Neuronal stem cell (in vitro differentiated cells): ENCODE data around the gene PAPPA2.
"Not testable (repeated sequence)": the region's sequence is repeated elsewhere in the genome, so short reads cannot be mapped to it uniquely, and the experiment has no call there.

ENCODE experiments used
- DNase-seq: peaks from one replicate; pipeline ENCODE4 v3.0.0-alpha.2; 2013; ENCODE audit warnings: low spot score
- H2AFZ ChIP-seq: one replicate; pipeline ENCODE4 v1.6.1; 2013; ENCODE audit warnings: mild to moderate bottlenecking, low read length, inconsistent platforms
- H2AK5ac ChIP-seq: 2 replicates; pipeline ENCODE4 v1.6.1; 2013; ENCODE audit warnings: low read depth, mild to moderate bottlenecking, inconsistent platforms, low read length, moderate library complexity, mixed read lengths
- H2BK120ac ChIP-seq: 2 replicates; pipeline ENCODE4 v1.6.1; 2013; ENCODE audit warnings: low read depth, mild to moderate bottlenecking, inconsistent platforms, low read length, moderate library complexity, mixed read lengths
- H2BK12ac ChIP-seq: one replicate; pipeline ENCODE4 v1.6.1; 2013; ENCODE audit warnings: low read length, inconsistent platforms
- H2BK15ac ChIP-seq: 2 replicates; pipeline ENCODE4 v1.6.1; 2013; ENCODE audit warnings: mild to moderate bottlenecking, low read length, inconsistent platforms, mixed read lengths
- H2BK5ac ChIP-seq: one replicate; pipeline ENCODE4 v1.6.1; 2013; ENCODE audit warnings: inconsistent platforms, mild to moderate bottlenecking, low read length, moderate library complexity
- H3K14ac ChIP-seq: one replicate; pipeline ENCODE4 v1.6.1; 2013; ENCODE audit warnings: low read length, inconsistent platforms
- H3K18ac ChIP-seq: 2 replicates; pipeline ENCODE4 v1.6.1; 2013; ENCODE audit warnings: low read length, inconsistent platforms
- H3K23ac ChIP-seq: 2 replicates; pipeline ENCODE4 v1.6.1; 2013; ENCODE audit warnings: low read depth, mild to moderate bottlenecking, mixed read lengths, low read length, inconsistent platforms; ENCODE audit not compliant: poor library complexity
- H3K27ac ChIP-seq: replicated peaks from 3 replicates; pipeline ENCODE4 v1.5.1; 2013; ENCODE audit warnings: low read length, inconsistent platforms
- H3K27me3 ChIP-seq, 3 experiments: 2 replicates each; pipeline ENCODE4 v1.6.1; 2013; ENCODE audit warnings: low read length in 3 of 3, mild to moderate bottlenecking in 2 of 3, inconsistent platforms in 1 of 3, low read depth in 1 of 3, mixed read lengths in 1 of 3, moderate library complexity in 1 of 3; ENCODE audit not compliant: control insufficient read depth in 3 of 3, insufficient read depth in 3 of 3
- H3K36me3 ChIP-seq, 2 donors: replicated peaks in 1 of 2; 2 replicates each; pipeline ENCODE4 v1.6.1; 2013; ENCODE audit warnings: low read length in 2 of 2; ENCODE audit not compliant: control insufficient read depth in 2 of 2, insufficient read depth in 2 of 2
- H3K4ac ChIP-seq: 2 replicates; pipeline ENCODE4 v1.6.1; 2013; ENCODE audit warnings: inconsistent platforms, mild to moderate bottlenecking, low read length, moderate library complexity
- H3K4me1 ChIP-seq, 2 donors: 1 replicate in 1 of 2; 2 replicates in 1 of 2; pipeline ENCODE4 v1.6.1; 2013; ENCODE audit warnings: low read length in 2 of 2, low read depth in 1 of 2; ENCODE audit not compliant: control insufficient read depth in 2 of 2, insufficient read depth in 1 of 2
- H3K4me2 ChIP-seq: one replicate; pipeline ENCODE4 v1.6.1; 2013; ENCODE audit warnings: mild to moderate bottlenecking, low read length, inconsistent platforms; ENCODE audit not compliant: insufficient read depth, poor library complexity, severe bottlenecking
- H3K4me3 ChIP-seq, 2 donors: 2 replicates each; pipeline ENCODE4 v1.5.1; 2013; ENCODE audit warnings: low read length in 2 of 2, mild to moderate bottlenecking in 2 of 2, inconsistent platforms in 1 of 2, moderate library complexity in 1 of 2
- H3K79me1 ChIP-seq: one replicate; pipeline ENCODE4 v1.6.1; 2013; ENCODE audit warnings: low read depth, mild to moderate bottlenecking, inconsistent platforms, low read length, moderate library complexity
- H3K9ac ChIP-seq: one replicate; pipeline ENCODE4 v1.6.1; 2013; ENCODE audit warnings: mild to moderate bottlenecking, low read depth, low read length, inconsistent platforms; ENCODE audit not compliant: poor library complexity
- H3K9me3 ChIP-seq, 2 donors: replicated peaks in 1 of 2; 2 replicates each; pipeline versions ENCODE3 to v1.6.1; 2013; ENCODE audit warnings: low read length in 2 of 2, mild to moderate bottlenecking in 2 of 2, inconsistent platforms in 1 of 2, low read depth in 1 of 2, mixed read lengths in 1 of 2, moderate library complexity in 1 of 2; ENCODE audit not compliant: control insufficient read depth in 2 of 2, insufficient read depth in 1 of 2
- H4K8ac ChIP-seq: one replicate; pipeline ENCODE4 v1.6.1; 2013; ENCODE audit warnings: low read depth, mild to moderate bottlenecking, inconsistent platforms, low read length, moderate library complexity
- H4K91ac ChIP-seq: one replicate; pipeline ENCODE4 v1.6.1; 2013; ENCODE audit warnings: low read length, low read depth, mild to moderate bottlenecking, inconsistent platforms; ENCODE audit not compliant: poor library complexity
- WGBS, 2 donors: extraction: QIAGEN DNeasy Blood & Tissue Kit; methylation state at CpG; one replicate each; pipeline ENCODE4 v1.1.7; 2013; ENCODE audit warnings: missing lambda C conversion rate in 2 of 2, mixed read lengths in 1 of 2; ENCODE audit not compliant: insufficient read length in 2 of 2, insufficient replicate concordance in 1 of 2; ENCODE audit errors: extremely low coverage in 2 of 2; 5-methylcytosine and 5-hydroxymethylcytosine counted together

Gene PAPPA2

DNA sequence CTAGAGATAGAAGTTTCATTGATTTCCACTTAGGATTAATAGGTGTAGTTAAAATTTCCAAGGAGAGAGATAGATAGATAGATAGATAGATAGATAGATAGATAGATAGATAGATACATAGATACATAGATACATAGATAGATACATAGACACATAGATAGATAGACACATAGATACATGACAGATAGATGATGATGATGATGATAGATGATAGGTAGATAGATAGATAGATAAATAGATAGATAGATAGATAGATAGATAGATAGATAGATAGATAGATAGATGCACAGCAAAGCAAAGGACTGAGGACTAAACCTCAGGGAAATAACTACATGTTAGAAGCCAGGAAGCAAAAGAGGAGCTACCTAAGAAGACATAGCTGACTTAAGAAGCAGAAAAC, 171.8 kb downstream of the PAPPA2 start:
- H3K4me1 ChIP-seq, H3K27ac ChIP-seq, H2BK12ac ChIP-seq, H4K8ac ChIP-seq, H3K36me3 ChIP-seq, H3K4ac ChIP-seq, H3K79me1 ChIP-seq, H2BK5ac ChIP-seq, H2BK120ac ChIP-seq, H2AFZ ChIP-seq, H3K4me3 ChIP-seq, H2BK15ac ChIP-seq, DNase-seq, H2AK5ac ChIP-seq, H3K18ac ChIP-seq, H3K27me3 ChIP-seq, H3K14ac ChIP-seq, H3K4me2 ChIP-seq, H3K9ac ChIP-seq, H3K23ac ChIP-seq, H4K91ac ChIP-seq, H3K9me3 ChIP-seq: not testable (repeated sequence)

DNA sequence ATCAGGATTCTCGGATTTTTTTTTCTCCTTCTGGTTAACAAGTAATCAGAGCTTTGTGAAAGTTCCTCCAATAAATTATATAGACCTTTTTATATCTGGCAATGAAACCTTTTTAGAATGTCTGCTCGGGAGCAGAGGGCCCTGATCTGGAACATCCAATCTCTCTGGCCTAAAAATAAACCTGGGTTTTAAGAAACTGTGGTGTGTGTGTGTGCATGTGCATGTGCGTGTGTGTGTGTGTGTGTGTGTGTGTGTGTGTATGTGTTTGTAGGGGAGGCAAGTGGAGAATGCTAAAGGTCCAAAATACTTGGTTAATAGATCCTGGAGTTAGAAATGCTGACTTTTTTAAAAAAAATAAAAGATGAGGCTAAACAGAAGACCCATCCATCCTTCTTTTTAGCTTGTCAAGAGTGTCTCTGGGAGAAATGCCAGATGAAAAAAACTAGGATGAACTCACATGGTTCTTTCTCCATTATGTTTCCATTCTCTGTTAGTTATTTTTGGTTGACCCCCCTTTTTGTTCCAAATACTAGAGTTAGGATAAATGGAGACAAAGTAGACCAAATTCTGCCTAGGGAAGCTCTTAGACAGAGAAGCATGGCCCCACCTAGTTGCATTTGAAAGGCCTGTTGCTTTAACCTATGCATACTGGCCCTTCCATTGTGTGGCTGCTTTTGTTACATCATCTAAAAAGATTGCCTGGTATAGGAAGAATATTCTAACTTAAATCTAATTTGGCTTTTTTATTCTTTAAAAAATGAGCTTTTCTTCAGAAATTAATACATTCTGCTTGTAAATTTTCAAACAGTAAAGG, 175.9 kb downstream of the PAPPA2 start:
- Histone ChIP-seq H2AK5ac (no peak overlapping the region), H3K79me1 (no peaks in the 10 kb centered on the region), H2BK120ac (no peak overlapping the region), H3K18ac (no peak overlapping the region), H3K23ac (no peak overlapping the region), H3K4me3 (no peak overlapping the region), H2BK15ac (no peak overlapping the region), H3K9me3 (no peaks in the 10 kb centered on the region), H4K91ac (no peak overlapping the region), H3K27ac (no peak overlapping the region), H2BK5ac (no peak overlapping the region), H2AFZ (no peak overlapping the region), H3K4me2 (no peak overlapping the region), H3K14ac (no peak overlapping the region), H3K4ac (no peak overlapping the region), H3K27me3 (no peaks in the 10 kb centered on the region), H3K9ac (no peak overlapping the region), H4K8ac (no peak overlapping the region), H2BK12ac (no peak overlapping the region), H3K4me1 (no peaks in the 10 kb centered on the region), H3K36me3 (no peaks in the 10 kb centered on the region)
- WGBS, 2 donors, result no CpG with 5 or more reads among the region's 3 CpGs
- DNase-seq, result no peak

DNA sequence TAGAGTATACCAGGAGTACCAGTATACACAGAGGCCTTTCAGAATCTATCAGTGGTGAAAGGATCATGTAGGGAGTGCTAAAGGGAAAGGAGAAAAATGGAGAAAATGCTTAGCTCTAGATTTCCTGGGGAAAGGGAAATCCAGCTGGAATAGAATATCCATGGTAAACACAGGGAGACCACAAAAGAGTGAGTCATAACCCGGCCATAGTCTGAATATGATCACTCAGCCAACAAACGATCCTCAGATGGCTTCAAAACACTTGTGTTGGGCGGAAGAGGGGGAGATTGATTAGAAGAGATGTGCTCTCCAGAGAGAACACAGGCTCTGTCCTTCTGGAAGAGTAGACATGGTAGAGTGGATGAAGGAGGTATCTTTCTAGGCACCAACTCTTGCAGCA, 180.6 kb downstream of the PAPPA2 start:
- Histone ChIP-seq H3K79me1 (no peaks in the 10 kb centered on the region), H3K4me3 (no peak overlapping the region), H2BK120ac (no peak overlapping the region), H3K9me3 (no peaks in the 10 kb centered on the region), H3K14ac (no peak overlapping the region), H3K27me3 (no peaks in the 10 kb centered on the region), H3K4me1 (no peaks in the 10 kb centered on the region), H3K9ac (no peak overlapping the region), H3K4me2 (no peak overlapping the region), H2BK15ac (no peak overlapping the region), H3K4ac (no peak overlapping the region), H2AFZ (no peak overlapping the region), H4K8ac (no peak overlapping the region), H3K27ac (no peak overlapping the region), H3K23ac (no peak overlapping the region), H3K18ac (no peak overlapping the region), H2AK5ac (no peak overlapping the region), H2BK12ac (no peak overlapping the region), H2BK5ac (no peak overlapping the region), H3K36me3 (no peaks in the 10 kb centered on the region), H4K91ac (no peak overlapping the region)
- WGBS, 2 donors, result no CpG with 5 or more reads among the region's 3 CpGs
- no peak for DNase-seq

DNA sequence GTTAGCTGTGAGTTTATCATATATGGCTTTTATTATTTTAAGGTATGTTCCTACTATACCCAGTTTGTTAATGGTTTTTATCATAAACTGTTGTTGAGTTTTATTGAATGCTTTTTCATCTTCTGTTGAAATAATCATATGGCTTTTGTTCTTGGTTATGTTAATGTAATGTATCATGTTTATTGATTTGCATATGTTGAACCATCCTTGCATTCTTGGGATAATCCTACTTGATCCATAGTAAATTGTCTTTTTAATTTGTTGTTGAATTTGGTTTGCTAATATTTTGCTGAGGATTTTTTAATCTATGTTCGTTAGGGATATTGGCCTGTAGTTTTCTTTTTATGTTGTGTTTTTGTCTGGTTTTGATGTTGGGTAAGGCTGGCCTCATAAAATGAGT, 185.6 kb downstream of the PAPPA2 start:
- Histone ChIP-seq H3K14ac (no peak overlapping the region), H4K91ac (no peak overlapping the region), H2AK5ac (no peak overlapping the region), H2BK120ac (no peak overlapping the region), H2AFZ (no peak overlapping the region), H2BK5ac (no peak overlapping the region), H2BK12ac (no peak overlapping the region), H3K4me1 (no peaks in the 10 kb centered on the region), H3K4ac (no peak overlapping the region), H3K4me3 (no peak overlapping the region), H3K4me2 (no peak overlapping the region), H3K27ac (no peak overlapping the region), H4K8ac (no peak overlapping the region), H3K9me3 (peaks cover 0 to 2% of the 10 kb centered on the region in 2 donors), H2BK15ac (no peak overlapping the region), H3K9ac (no peak overlapping the region), H3K36me3 (no peaks in the 10 kb centered on the region), H3K27me3 (no peaks in the 10 kb centered on the region), H3K79me1 (no peaks in the 10 kb centered on the region), H3K23ac (no peak overlapping the region), H3K18ac (no peak overlapping the region)
- WGBS, 2 donors, result no CpG with 5 or more reads among the region's 1 CpG
- no peak for DNase-seq
